Esophagus muscularis mucosa (tissue), 4 donors: ENCODE results near the gene ADORA2B. TPM values are rescaled to one million over a fixed set of nuclear protein-coding genes. Genes with fewer than 3 reads are reported as not detected.
A peak's percentile ranks its signal among the peaks of the same experiment; 100 is the strongest.

Source experiments
- DNase-seq: peaks from one replicate; pipeline ENCODE4 v3.0.0-alpha.2; 2017; ENCODE audit errors: extremely low spot score
- H3K27ac ChIP-seq, 4 donors: fragments of 200-600 bp; sonication (generic); replicated peaks in 1 of 4; 1 replicate in 3 of 4; 2 replicates in 1 of 4; pipeline ENCODE4 v1.5.1; 2016 to 2019; ENCODE audit warnings: mild to moderate bottlenecking in 1 of 4
- H3K27me3 ChIP-seq, 4 donors: fragments of 200-600 bp; sonication (generic); one replicate each; pipeline versions ENCODE4 v1.5.1 to v1.6.0; 2016 to 2019
- H3K36me3 ChIP-seq, 4 donors: fragments of 200-600 bp; sonication (generic); one replicate each; pipeline ENCODE4 v1.5.1; 2016 to 2019
- H3K4me1 ChIP-seq, 4 donors: fragments of 200-600 bp; sonication (generic); one replicate each; pipeline ENCODE4 v1.5.1; 2016 to 2019
- H3K4me3 ChIP-seq, 4 donors: fragments of 200-600 bp; sonication (generic); 1 replicate in 2 of 4; 2 replicates in 2 of 4; pipeline ENCODE4 v1.5.1; 2016 to 2019; ENCODE audit warnings: mild to moderate bottlenecking in 4 of 4, moderate library complexity in 1 of 4
- H3K9me3 ChIP-seq, 4 donors: fragments of 200-600 bp; sonication (generic); 1 replicate in 3 of 4; 2 replicates in 1 of 4; pipeline ENCODE4 v1.5.1; 2016 to 2019
- EP300 ChIP-seq: sonication (generic); formaldehyde crosslinking; IDR thresholded peaks from one replicate; pipeline ENCODE4 v1.6.1; 2017; ENCODE audit warnings: antibody characterized with exemption
- POLR2A ChIP-seq: fragments of 450-650 bp; IDR thresholded peaks from one replicate; pipeline ENCODE4 v1.6.1; 2017; ENCODE audit warnings: antibody characterized with exemption, moderate library complexity, mild to moderate bottlenecking, low read depth
- POLR2AphosphoS5 ChIP-seq, 2 donors: sonication (generic); formaldehyde crosslinking; IDR thresholded peaks; one replicate each; pipeline ENCODE4 v1.6.1; 2017; ENCODE audit warnings: antibody characterized with exemption in 2 of 2
- WGBS: methylation state at CpG from one replicate; pipeline ENCODE4 v1.1.5; 2018; 5-methylcytosine and 5-hydroxymethylcytosine counted together
- intact Hi-C: fragments of 100-400 bp; cut with DNase I; formaldehyde crosslinking; loops from one replicate; pipeline ENCODE4 v1.15.1; 2023
- total RNA-seq, 4 donors: library from RNA; depleted of rRNA; stranded (reverse); fragments of >200 nt; gene quantifications; one replicate each; pipeline versions ENCODE4 v1.1.0 to v1.2.1, GENCODE V29; 2016
- TF ChIP-seq, protein P1 (sequence below), 3 experiments: fragments of 200-600 bp in 2 of 3; fragments of 450-650 bp in 1 of 3; sonication (generic) in 2 of 3; IDR thresholded peaks; one replicate each; pipeline ENCODE4 v1.5.1; 2017 to 2019; ENCODE audit warnings: antibody characterized with exemption in 3 of 3, mild to moderate bottlenecking in 2 of 3, moderate library complexity in 1 of 3

The ADORA2B gene
- total RNA-seq, 4 donors from 2014 or later, result 0.26 to 0.75 (median 0.37) TPM

GRCh38 chr17:15998031-15998562, 53.2 kb downstream of the ADORA2B start:
- H3K27ac ChIP-seq, result peak overlapping the region; percentile 91 to 98 (median 98)
- intact Hi-C loops, result loop anchor here (2.0 to 10.0 kb wide), 2 partner anchors 53 to 169 kb away; partner anchors contain the start of gene ADORA2B
- peaks cover 13 to 34% (median 30%) of the 10 kb centered on the region in 4 donors for H3K4me1 ChIP-seq
- TF ChIP-seq, protein P1, sequence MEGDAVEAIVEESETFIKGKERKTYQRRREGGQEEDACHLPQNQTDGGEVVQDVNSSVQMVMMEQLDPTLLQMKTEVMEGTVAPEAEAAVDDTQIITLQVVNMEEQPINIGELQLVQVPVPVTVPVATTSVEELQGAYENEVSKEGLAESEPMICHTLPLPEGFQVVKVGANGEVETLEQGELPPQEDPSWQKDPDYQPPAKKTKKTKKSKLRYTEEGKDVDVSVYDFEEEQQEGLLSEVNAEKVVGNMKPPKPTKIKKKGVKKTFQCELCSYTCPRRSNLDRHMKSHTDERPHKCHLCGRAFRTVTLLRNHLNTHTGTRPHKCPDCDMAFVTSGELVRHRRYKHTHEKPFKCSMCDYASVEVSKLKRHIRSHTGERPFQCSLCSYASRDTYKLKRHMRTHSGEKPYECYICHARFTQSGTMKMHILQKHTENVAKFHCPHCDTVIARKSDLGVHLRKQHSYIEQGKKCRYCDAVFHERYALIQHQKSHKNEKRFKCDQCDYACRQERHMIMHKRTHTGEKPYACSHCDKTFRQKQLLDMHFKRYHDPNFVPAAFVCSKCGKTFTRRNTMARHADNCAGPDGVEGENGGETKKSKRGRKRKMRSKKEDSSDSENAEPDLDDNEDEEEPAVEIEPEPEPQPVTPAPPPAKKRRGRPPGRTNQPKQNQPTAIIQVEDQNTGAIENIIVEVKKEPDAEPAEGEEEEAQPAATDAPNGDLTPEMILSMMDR (IDR thresholded peaks at IDR 0.05), result no peak
- TF ChIP-seq POLR2AphosphoS5 (IDR thresholded peaks at IDR 0.05) (no peak), EP300 (no peak), POLR2A (no peak)
- DNase-seq, result no peak
- no peaks in the 10 kb centered on the region for H3K27me3 ChIP-seq
- peak overlapping the region in 3 of 4 donors; percentile 74 to 93 (median 84) for H3K4me3 ChIP-seq
- peaks cover 12 to 43% (median 25%) of the 10 kb centered on the region in 4 donors for H3K36me3 ChIP-seq
- 74% methylated on average over 4 of the region's 4 CpGs for WGBS
- H3K9me3 ChIP-seq, result no peaks in the 10 kb centered on the region

GRCh38 chr17:15999141-15999973, 54.4 kb downstream of the ADORA2B start, which contains the start of the genes TTC19 and ZSWIM7:
TTC19 (plus strand) TSS chr17:15999824; CDS start chr17:15999849, 25 bp downstream.
ZSWIM7 (minus strand) TSS chr17:15999704; CDS start chr17:15999594, 110 bp downstream.
- TF ChIP-seq EP300 (peak; percentile 55), POLR2AphosphoS5 (IDR thresholded peaks at IDR 0.05) (peak; percentile 99), POLR2A (peak; percentile 91)
- TF ChIP-seq, protein P1 (IDR thresholded peaks at IDR 0.05), result peak in 1 of 3 experiments; percentile 8
- Histone ChIP-seq H3K27me3 (no peaks in the 10 kb centered on the region), H3K27ac (peak within 1 kb of the TSS; percentile 91 to 98 (median 98)), H3K4me1 (peaks cover 14 to 35% (median 31%) of the 10 kb centered on the region in 4 donors), H3K36me3 (peaks cover 23 to 44% (median 32%) of the 10 kb centered on the region in 4 donors), H3K9me3 (no peaks in the 10 kb centered on the region), H3K4me3 (peak within 1 kb of the TSS; percentile 74 to 93 (median 83))
- under 1% methylated on average over 78 of the region's 91 CpGs for WGBS
- intact Hi-C loops, result loop anchor here (2.0 to 10.0 kb wide), 2 partner anchors 55 to 171 kb away; partner anchors contain the start of gene ADORA2B
- peak; percentile 99 for DNase-seq

GRCh38 chr17:15999974-16000827, 55.3 kb downstream of the ADORA2B start:
- DNase-seq, result no peak
- H3K36me3 ChIP-seq, result peaks cover 31 to 45% (median 40%) of the 10 kb centered on the region in 4 donors
- no peaks in the 10 kb centered on the region for H3K27me3 ChIP-seq
- intact Hi-C loops, result loop anchor here (2.0 to 10.0 kb wide), 2 partner anchors 55 to 171 kb away; partner anchors contain the start of gene ADORA2B
- H3K4me1 ChIP-seq, result peaks cover 22 to 38% (median 33%) of the 10 kb centered on the region in 4 donors
- no peaks in the 10 kb centered on the region for H3K9me3 ChIP-seq
- TF ChIP-seq POLR2A (no peak), POLR2AphosphoS5 (IDR thresholded peaks at IDR 0.05) (no peak), EP300 (no peak)
- TF ChIP-seq, protein P1 (IDR thresholded peaks at IDR 0.05), result no peak
- peak overlapping the region; percentile 91 to 98 (median 98) for H3K27ac ChIP-seq
- WGBS, result 3% methylated on average over 16 of the region's 64 CpGs
- peak overlapping the region; percentile 74 to 93 (median 83) for H3K4me3 ChIP-seq

- no peak for TF ChIP-seq POLR2AphosphoS5 (IDR thresholded peaks at IDR 0.05)
- no peak for TF ChIP-seq POLR2A
- no peak for TF ChIP-seq EP300
- TF ChIP-seq, protein P1 (IDR thresholded peaks at IDR 0.05), result no peak
- intact Hi-C loops, result no loop called here
- H3K36me3 ChIP-seq, result peaks cover 43 to 55% (median 50%) of the 10 kb centered on the region in 4 donors
- H3K4me1 ChIP-seq, result peaks cover 27 to 35% (median 33%) of the 10 kb centered on the region in 4 donors
- H3K27me3 ChIP-seq, result no peaks in the 10 kb centered on the region
- H3K4me3 ChIP-seq, result peak overlapping the region in 2 of 4 donors; percentile 82 to 84
- no peaks in the 10 kb centered on the region for H3K9me3 ChIP-seq
- DNase-seq, result no peak
- peak overlapping the region in 1 of 4 donors; percentile 98 for H3K27ac ChIP-seq
Measured at GRCh38 chr17:16001226-16001897, 56.4 kb downstream of the ADORA2B start.
